ENCODE results near the gene PTPRN2. TPM values are rescaled to one million over a fixed set of nuclear protein-coding genes. Genes with fewer than 3 reads are reported as not detected.

PTPRN2 gene
- total and polyA plus RNA-seq, 2 of the 8 experiments (the other 6 are each of a cell fraction or from before 2014, with no cell fraction given), result 2.6 to 4.5 TPM

DNA sequence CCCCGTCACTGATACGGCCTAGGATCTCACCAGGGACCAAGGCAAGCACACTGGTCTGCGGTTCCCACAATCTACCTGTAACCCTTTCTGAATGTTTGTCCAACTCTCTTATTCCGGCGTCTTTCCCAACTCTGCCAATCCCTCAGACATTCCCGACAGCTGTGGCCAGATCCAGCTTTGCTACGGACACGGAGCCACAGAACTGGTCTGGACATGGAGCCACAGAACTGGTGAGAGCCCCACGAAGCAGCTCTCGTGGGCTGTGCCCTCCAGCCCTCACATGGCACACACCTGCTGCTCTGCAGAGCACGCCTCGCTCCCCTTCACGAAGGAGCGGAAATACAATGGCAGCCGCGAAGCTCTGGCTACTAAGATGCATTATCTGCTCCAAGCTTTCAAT is 874.0 kb downstream of the PTPRN2 start:
- 83% methylated on average over 16 of the region's 16 CpGs; no CpG with 5 or more reads in 1 of the 2 experiments for WGBS, 2 experiments (ENCODE audit: extremely low coverage in 1 of 2, insufficient coverage in 1 of 2, insufficient read length in 1 of 2, insufficient replicate concordance in 2 of 2, low coverage in 1 of 2, low lambda C conversion rate in 2 of 2, missing lambda C conversion rate in 1 of 2)
- H2AK5ac ChIP-seq (ENCODE audit: low read depth, low read length), result no peak overlapping the region
- no peaks in the 10 kb centered on the region for H3K23me2 ChIP-seq (ENCODE audit: low read depth, low read length)
- H2BK5ac ChIP-seq (ENCODE audit: low read depth, low read length), result no peak overlapping the region
- POLR2A ChIA-PET (ENCODE audit: partially characterized antibody), result no interaction called here
- no peaks in the 10 kb centered on the region for H3K79me2 ChIP-seq (ENCODE audit: control insufficient read depth in 1 of 2, insufficient read depth in 2 of 2, low read length in 2 of 2)
- no peak overlapping the region for H3K27ac ChIP-seq (ENCODE audit: low read depth, low read length)
- no peak overlapping the region for H2BK20ac ChIP-seq (ENCODE audit: low read length)
- no peak overlapping the region for H3K4me2 ChIP-seq (ENCODE audit: insufficient read depth in 1 of 2, low read depth in 2 of 2, low read length in 2 of 2)
- FAIRE-seq, result no peak
- no peak overlapping the region for H3K56ac ChIP-seq (replicated peaks; ENCODE audit: insufficient read length, low read depth, low read length)
- no peak overlapping the region for H4K5ac ChIP-seq (ENCODE audit: insufficient read length, low read depth, low read length)
- H3K9me3 ChIP-seq (ENCODE audit: insufficient read depth in 2 of 2, low read depth in 1 of 2, low read length in 1 of 2), result peaks cover 0 to 5% of the 10 kb centered on the region in 2 experiments; a peak in 1 of 4 replicates
- no peak overlapping the region for H3K18ac ChIP-seq (ENCODE audit: extremely low read depth, low read length)
- CTCF ChIA-PET (ENCODE audit: partially characterized antibody), result interaction anchor here (0.6 to 1.7 kb wide), 2 partner anchors 239 to 700 kb away, joined by 3 to 5 read pairs; no protein-coding TSS in a partner anchor
- H3K36me3 ChIP-seq (ENCODE audit: control insufficient read depth in 2 of 4, insufficient read depth in 4 of 4, low read length in 3 of 4), result no peaks in the 10 kb centered on the region
- H2BK12ac ChIP-seq (ENCODE audit: low read depth, low read length), result no peak overlapping the region
- H3K14ac ChIP-seq (ENCODE audit: insufficient read length), result no peak overlapping the region
- H3K27me3 ChIP-seq (replicated peaks in 1 of 4; ENCODE audit: control insufficient read depth in 3 of 4, extremely low read depth in 1 of 4, insufficient read depth in 3 of 4, low read length in 3 of 4), result peaks cover 0 to 2% (median under 1%) of the 10 kb centered on the region in 4 experiments; a peak in 2 of 7 replicates
- no peak overlapping the region for H4K91ac ChIP-seq (replicated peaks; ENCODE audit: insufficient read length, low read length)
- H3K4me3 ChIP-seq (ENCODE audit: extremely low read depth in 1 of 4, insufficient read depth in 2 of 4, low read depth in 3 of 4, low read length in 4 of 4), result no peak overlapping the region
- TF ChIP-seq, protein P1, sequence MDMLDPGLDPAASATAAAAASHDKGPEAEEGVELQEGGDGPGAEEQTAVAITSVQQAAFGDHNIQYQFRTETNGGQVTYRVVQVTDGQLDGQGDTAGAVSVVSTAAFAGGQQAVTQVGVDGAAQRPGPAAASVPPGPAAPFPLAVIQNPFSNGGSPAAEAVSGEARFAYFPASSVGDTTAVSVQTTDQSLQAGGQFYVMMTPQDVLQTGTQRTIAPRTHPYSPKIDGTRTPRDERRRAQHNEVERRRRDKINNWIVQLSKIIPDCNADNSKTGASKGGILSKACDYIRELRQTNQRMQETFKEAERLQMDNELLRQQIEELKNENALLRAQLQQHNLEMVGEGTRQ (IDR thresholded peaks at IDR 0.05; ENCODE audit: low read length), result no peak
- no peak for TF ChIP-seq KDM1A (IDR thresholded peaks at IDR 0.05; ENCODE audit: borderline replicate concordance, low read length)
- TF ChIP-seq BRCA1 (IDR thresholded peaks at IDR 0.05; ENCODE audit: low read depth, low read length), result no peak
- TF ChIP-seq BACH1 (IDR thresholded peaks at IDR 0.05; ENCODE audit: low read length), result no peak
- TF ChIP-seq RBBP5 (IDR thresholded peaks at IDR 0.05; ENCODE audit: borderline replicate concordance, low read depth, low read length), result no peak
- no peak for TF ChIP-seq NRF1 (IDR thresholded peaks at IDR 0.05; ENCODE audit: low read depth, low read length)
- TF ChIP-seq, protein P2, sequence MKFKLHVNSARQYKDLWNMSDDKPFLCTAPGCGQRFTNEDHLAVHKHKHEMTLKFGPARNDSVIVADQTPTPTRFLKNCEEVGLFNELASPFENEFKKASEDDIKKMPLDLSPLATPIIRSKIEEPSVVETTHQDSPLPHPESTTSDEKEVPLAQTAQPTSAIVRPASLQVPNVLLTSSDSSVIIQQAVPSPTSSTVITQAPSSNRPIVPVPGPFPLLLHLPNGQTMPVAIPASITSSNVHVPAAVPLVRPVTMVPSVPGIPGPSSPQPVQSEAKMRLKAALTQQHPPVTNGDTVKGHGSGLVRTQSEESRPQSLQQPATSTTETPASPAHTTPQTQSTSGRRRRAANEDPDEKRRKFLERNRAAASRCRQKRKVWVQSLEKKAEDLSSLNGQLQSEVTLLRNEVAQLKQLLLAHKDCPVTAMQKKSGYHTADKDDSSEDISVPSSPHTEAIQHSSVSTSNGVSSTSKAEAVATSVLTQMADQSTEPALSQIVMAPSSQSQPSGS (IDR thresholded peaks at IDR 0.05; ENCODE audit: low read length), result no peak
- no peak for TF ChIP-seq ASH2L (IDR thresholded peaks at IDR 0.05; ENCODE audit: low read length)
- TF ChIP-seq JUND (IDR thresholded peaks at IDR 0.05; ENCODE audit: low read length), result no peak
- no peak for TF ChIP-seq PHF8 (conservative IDR thresholded peaks at IDR 0.05; ENCODE audit: low read depth, low read length)
- no peak overlapping the region for H2BK120ac ChIP-seq (replicated peaks; ENCODE audit: low read depth, low read length)
- H2AFZ ChIP-seq (ENCODE audit: low read length), result no peak overlapping the region
- H3K4ac ChIP-seq (replicated peaks; ENCODE audit: insufficient read length, low read depth, low read length), result no peak overlapping the region
- no peaks in the 10 kb centered on the region for H3K79me1 ChIP-seq (ENCODE audit: low read depth, low read length)
- no peaks in the 10 kb centered on the region for H4K20me1 ChIP-seq (replicated peaks in 1 of 2; ENCODE audit: control insufficient read depth in 1 of 2, insufficient read depth in 2 of 2, low read length in 2 of 2)
- no peak for DNase-seq (ENCODE audit: low read depth in 1 of 2, low spot score in 2 of 2)
- no peaks in the 10 kb centered on the region; a peak in 1 of 7 replicates for H3K4me1 ChIP-seq (replicated peaks in 1 of 4; ENCODE audit: control insufficient read depth in 3 of 4, insufficient read depth in 4 of 4, low read length in 3 of 4)
- no peak overlapping the region for H3K23ac ChIP-seq (ENCODE audit: insufficient read length)
- H3K9ac ChIP-seq (replicated peaks in 1 of 4; ENCODE audit: extremely low read depth in 1 of 4, low read depth in 3 of 4, low read length in 3 of 4), result no peak overlapping the region
- H2BK15ac ChIP-seq (ENCODE audit: low read length), result no peak overlapping the region
- H4K8ac ChIP-seq (ENCODE audit: extremely low read depth, insufficient read depth, low read length), result no peak overlapping the region

All from H1 (cell line).